A549 (cell line): ENCODE data around the gene ATP2A3. TPM values are rescaled to one million over a fixed set of nuclear protein-coding genes. Genes with fewer than 3 reads are reported as not detected.

Experiments
- ATAC-seq, 2 experiments: fragments of 200-7000 bp in 1 of 2; fragments of >200 bp in 1 of 2; cut with Nextera tagmentation in 1 of 2; cut with Tn5 transposase in 1 of 2; 3 replicates each; pipeline versions ENCODE4 v1.8.0 to v1.9.1; 2018 to 2020; ENCODE audit warnings: mild to moderate bottlenecking in 1 of 2, moderate library complexity in 1 of 2
- CTCF ChIA-PET: fragments of 300-600 bp; sonication (Branson Sonifier 250); formaldehyde crosslinking; extraction: SDS; loops from one replicate; lab custom pipeline; 2021; ENCODE audit warnings: antibody characterized with exemption, inconsistent platforms; lab: Yijun Ruan, JAX
- POLR2A ChIA-PET: fragments of 350-600 bp; formaldehyde crosslinking; extraction: SDS; loops from one replicate; lab custom pipeline; 2021; ENCODE audit warnings: antibody characterized with exemption, inconsistent platforms; lab: Yijun Ruan, JAX
- DNase-seq, 2 experiments: peaks; one replicate each; pipeline versions ENCODE4 v3.0.0 to v3.0.0-alpha.2; 2011 to 2016; ENCODE audit warnings: low read depth in 1 of 2, low spot score in 1 of 2
- FAIRE-seq: peaks from 2 replicates; lab custom pipeline; 2011; peaks lifted over from hg19 to GRCh38; lab: Jason Lieb, UNC
- H3K27ac ChIP-seq, 2 experiments: fragments of >200 bp; sonication (Bioruptor Twin); formaldehyde crosslinking; 3 replicates each; pipeline ENCODE4 v1.5.1; 2016 to 2017
- H3K4me1 ChIP-seq: fragments of >200 bp; sonication (Bioruptor Twin); formaldehyde crosslinking; 3 replicates; pipeline ENCODE4 v1.6.1; 2016
- H3K4me2 ChIP-seq: fragments of >200 bp; sonication (Bioruptor Twin); formaldehyde crosslinking; 3 replicates; pipeline ENCODE4 v1.6.1; 2016
- H3K4me3 ChIP-seq: fragments of >200 bp; sonication (Bioruptor Twin); formaldehyde crosslinking; 3 replicates; pipeline ENCODE4 v1.5.1; 2016
- H3K9me3 ChIP-seq: fragments of >200 bp; sonication (Bioruptor Twin); formaldehyde crosslinking; 3 replicates; pipeline ENCODE4 v1.6.1; 2016
- BCL3 ChIP-seq: fragments of >200 bp; sonication (Bioruptor Twin); formaldehyde crosslinking; IDR thresholded peaks from 3 replicates; pipeline ENCODE4 v1.6.1; 2016
- EHF ChIP-seq: fragments of 250-450 bp; sonication (Bioruptor Pico); IDR thresholded peaks from 2 replicates; pipeline ENCODE4 v1.5.0; 2020; ENCODE audit warnings: mild to moderate bottlenecking
- EHMT2 ChIP-seq: fragments of 200-600 bp; sonication (generic); IDR thresholded peaks from 2 replicates; pipeline ENCODE4 v1.6.1; 2016; ENCODE audit warnings: antibody characterized with exemption, low read depth, mild to moderate bottlenecking, moderate library complexity
- ESRRA ChIP-seq: fragments of 150-350 bp; IDR thresholded peaks from 2 replicates; pipeline ENCODE4 v1.6.1; 2014; ENCODE audit warnings: mild to moderate bottlenecking, low read length, borderline replicate concordance
- FOSL2 ChIP-seq, 2 experiments: fragments of 450-650 bp in 1 of 2; fragments of >200 bp in 1 of 2; sonication (Bioruptor Twin) in 1 of 2; formaldehyde crosslinking; IDR thresholded peaks; 2 replicates each; pipeline versions ENCODE4 v1.5.0 to v1.6.1; 2016 to 2020; ENCODE audit warnings: mild to moderate bottlenecking in 1 of 2, moderate library complexity in 1 of 2
- HEYL ChIP-seq: fragments of 250-450 bp; sonication (Bioruptor Pico); IDR thresholded peaks from 2 replicates; pipeline ENCODE4 v1.8.0; 2021; ENCODE audit warnings: mild to moderate bottlenecking, moderate library complexity
- JUNB ChIP-seq: fragments of >200 bp; sonication (Bioruptor Twin); formaldehyde crosslinking; IDR thresholded peaks from 2 replicates; pipeline ENCODE4 v1.6.1; 2016
- KDM5A ChIP-seq: fragments of 200-600 bp; sonication (generic); IDR thresholded peaks from 2 replicates; pipeline ENCODE4 v1.6.1; 2016; ENCODE audit warnings: antibody characterized with exemption, mild to moderate bottlenecking
- NFE2L2 ChIP-seq: fragments of 150-350 bp; conservative IDR thresholded peaks from 2 replicates; pipeline ENCODE4 v1.6.1; 2014; ENCODE audit warnings: low read length
- RCOR1 ChIP-seq: fragments of 150-350 bp; IDR thresholded peaks from 2 replicates; pipeline ENCODE4 v1.6.1; 2014; ENCODE audit warnings: antibody characterized with exemption, low read length, low read depth
- TFCP2L1 ChIP-seq: fragments of 250-450 bp; sonication (Bioruptor Pico); IDR thresholded peaks from 2 replicates; pipeline ENCODE4 v1.5.0; 2021; ENCODE audit warnings: mild to moderate bottlenecking
- ZC3H11A ChIP-seq: fragments of 450-650 bp; IDR thresholded peaks from 2 replicates; pipeline ENCODE4 v1.6.1; 2014; ENCODE audit warnings: antibody characterized with exemption, mild to moderate bottlenecking
- ZFP36 ChIP-seq: fragments of 450-650 bp; IDR thresholded peaks from 2 replicates; pipeline ENCODE4 v1.6.1; 2014; ENCODE audit warnings: borderline replicate concordance; ENCODE audit not compliant: partially characterized antibody
- ZNF302 ChIP-seq: fragments of 250-450 bp; sonication (Bioruptor Pico); IDR thresholded peaks from 2 replicates; pipeline ENCODE4 v1.9.0; 2021; ENCODE audit warnings: inconsistent platforms, mild to moderate bottlenecking, moderate library complexity
- WGBS: methylation state at CpG from one replicate; pipeline ENCODE4 v1.1.6; 2017; ENCODE audit errors: missing lambda C conversion rate; 5-methylcytosine and 5-hydroxymethylcytosine counted together
- polyA plus RNA-seq, 4 experiments: library from polyadenylated mRNA; depleted of rRNA in 3 of 4; stranded (reverse); fragments of >200 nt; fragmentation: RNase III in 1 of 4; extraction: RNeasy Plus Mini Kit Qiagen cat#74134 plus additional on column Dnase treatment in 1 of 4; gene quantifications; 2 replicates in 3 of 4; 3 replicates in 1 of 4; pipeline ENCODE4 v1.2.3, GENCODE V29; 2011 to 2017
- TF ChIP-seq, protein P1 (sequence below): fragments of 150-350 bp; IDR thresholded peaks from 2 replicates; pipeline ENCODE4 v1.6.1; 2014; ENCODE audit warnings: low read depth, mild to moderate bottlenecking, low read length
- TF ChIP-seq, protein P2 (sequence below): fragments of >200 bp; sonication (Bioruptor Twin); formaldehyde crosslinking; IDR thresholded peaks from 3 replicates; pipeline ENCODE4 v1.5.1; 2016
- TF ChIP-seq, protein P3 (sequence below): fragments of 450-650 bp; IDR thresholded peaks from 2 replicates; pipeline ENCODE4 v1.6.1; 2014; ENCODE audit warnings: antibody characterized with exemption
- TF ChIP-seq, protein P4 (sequence below): IDR thresholded peaks from 2 replicates; pipeline ENCODE4 v1.6.1; 2012

ATP2A3 gene
- polyA plus RNA-seq, 2 of the 4 experiments (the other 2 are of a cell fraction): 3.1 to 5.5 TPM

DNA sequence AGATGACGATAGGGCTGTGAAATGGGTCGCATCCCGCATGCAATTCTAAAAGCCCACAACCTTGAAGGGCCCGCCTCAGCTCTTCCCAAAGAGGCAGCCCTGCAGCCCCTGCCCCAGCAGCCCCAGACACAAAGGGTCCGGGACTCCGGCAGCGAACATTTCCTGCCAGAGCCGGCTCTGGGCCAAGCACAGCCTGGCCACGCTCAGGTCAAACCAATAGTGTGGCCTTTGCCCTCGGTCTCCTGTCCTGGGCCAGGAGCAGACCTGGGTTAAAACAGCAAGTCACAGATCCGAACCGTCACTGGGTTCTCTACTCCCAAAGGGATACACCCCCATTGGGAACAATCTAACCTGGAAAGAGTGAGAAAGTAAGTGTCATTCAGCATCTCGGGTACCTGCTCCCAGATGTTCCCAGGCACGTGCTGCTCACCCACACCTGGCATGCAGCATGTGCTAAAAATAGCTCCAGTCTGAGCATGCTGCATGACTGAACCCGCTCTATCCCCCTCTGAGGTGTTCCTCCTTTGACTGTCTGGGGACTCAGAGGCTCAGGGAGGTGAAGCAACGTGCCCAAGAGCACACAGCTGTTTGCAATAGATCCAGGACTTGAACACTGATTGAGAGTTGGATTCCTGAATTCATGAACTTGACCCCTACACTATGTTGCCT is 22.2 kb upstream of the ATP2A3 start:
- TF ChIP-seq FOSL2 (IDR thresholded peaks at IDR 0.05) (no peak), FOSL2 (CRISPR knock-in tag; IDR thresholded peaks at IDR 0.05) (no peak), HEYL (CRISPR knock-in tag) (no peak)
- Histone ChIP-seq H3K9me3 (no peaks in the 10 kb centered on the region), H3K4me3 (no peak overlapping the region), H3K4me2 (no peak overlapping the region), H3K4me1 (0 out of 3 replicates have a peak, but pooled peaks cover 4% of the 10 kb centered on the region), H3K27ac (no peak overlapping the region)
- DNase-seq: no peak
- ChIA-PET CTCF (interaction anchor here (0.6 to 3.0 kb wide), 8 partner anchors 13 to 123 kb away, joined by 3 to 8 read pairs (median 5); no protein-coding TSS in a partner anchor), POLR2A (interaction anchor here (0.6 kb wide), 1 partner anchor 38 kb away, joined by 5 read pairs; no protein-coding TSS in a partner anchor)
- ATAC-seq: peak in 1 of 2 experiments; percentile 16; a peak in 2 of 6 replicates
- WGBS: 63% methylated on average over 16 of the region's 16 CpGs
- FAIRE-seq: no peak

DNA sequence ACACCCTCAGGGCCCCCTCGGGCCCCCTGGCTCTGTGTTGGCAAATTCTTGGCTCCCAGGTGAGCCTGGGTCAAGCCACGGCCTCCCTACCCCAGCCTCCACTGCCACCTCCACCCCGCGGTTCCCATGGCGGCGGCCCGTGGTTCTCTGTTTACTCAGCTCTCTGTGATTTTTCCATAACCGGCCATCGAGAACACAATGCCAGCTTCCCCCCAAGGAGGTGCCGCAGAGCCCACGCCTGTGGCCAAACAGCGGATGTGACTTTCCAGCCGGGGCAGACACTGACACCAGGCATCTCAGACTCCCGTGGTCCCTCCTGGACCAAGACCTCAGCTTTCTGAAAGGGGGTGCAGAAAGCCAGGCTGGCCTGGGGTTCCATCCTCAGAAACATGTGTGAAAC is 21.6 kb upstream of the ATP2A3 start:
- CTCF ChIA-PET: interaction anchor here (0.6 to 3.0 kb wide), 6 partner anchors 19 to 122 kb away, joined by 3 to 8 read pairs (median 5); no protein-coding TSS in a partner anchor
- no peak overlapping the region for H3K4me3 ChIP-seq

DNA sequence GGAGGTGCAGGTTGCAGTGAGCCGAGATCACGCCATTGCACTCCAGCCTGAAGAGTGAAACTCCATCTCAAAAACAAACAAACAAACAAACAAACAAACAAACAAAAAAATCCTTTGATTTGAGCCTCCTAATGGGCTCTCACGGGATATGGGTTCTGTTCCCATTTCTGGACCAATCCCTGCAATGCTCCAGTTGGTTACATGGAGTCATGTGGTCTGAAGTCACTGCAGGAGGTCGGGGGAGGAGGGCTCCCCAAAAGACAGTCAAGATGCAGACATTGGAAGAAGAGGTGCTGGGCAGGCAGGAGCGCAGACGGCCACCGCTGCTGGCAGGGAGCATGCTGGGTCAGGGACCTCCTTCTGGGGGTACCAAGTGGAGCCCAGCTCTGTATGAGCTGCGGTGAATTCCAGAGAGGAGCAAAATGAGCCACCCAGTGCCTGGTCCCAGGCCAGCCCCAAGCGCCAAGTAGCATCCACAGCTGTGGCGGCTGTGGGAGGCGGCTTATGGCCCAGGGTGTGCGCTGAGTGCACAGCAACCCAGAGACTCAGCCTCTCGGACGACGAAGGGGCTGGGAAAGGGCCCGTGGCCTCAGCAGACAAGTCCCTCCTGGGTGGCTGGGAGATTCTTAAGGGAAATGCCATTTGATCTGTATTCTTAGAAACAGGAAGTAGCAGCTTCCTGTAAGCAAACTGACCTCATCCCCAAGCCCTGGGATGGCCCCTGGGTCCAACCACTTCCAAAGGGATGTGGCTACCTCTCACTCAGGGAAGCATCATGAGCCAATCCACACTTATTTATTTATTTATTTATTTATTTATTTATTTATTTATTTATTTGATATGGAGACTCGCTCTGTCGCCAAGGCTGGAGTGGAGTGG is 19.6 kb upstream of the ATP2A3 start:
- WGBS: 86% methylated on average over 18 of the region's 18 CpGs
- TF ChIP-seq ZC3H11A (peak; percentile 98), RCOR1 (no peak)
- H3K9me3 ChIP-seq: no peaks in the 10 kb centered on the region
- H3K27ac ChIP-seq: no peak overlapping the region
- no peak for ATAC-seq
- DNase-seq: peak in 1 of 2 experiments; percentile 48
- CTCF ChIA-PET: interaction anchor here (0.8 to 1.6 kb wide), 2 partner anchors 70 to 79 kb away, joined by 3 to 10 read pairs; no protein-coding TSS in a partner anchor
- POLR2A ChIA-PET: no interaction called here
- 0 out of 3 replicates have a peak, but pooled peaks cover 4% of the 10 kb centered on the region for H3K4me1 ChIP-seq
- H3K4me3 ChIP-seq: no peak overlapping the region
- FAIRE-seq: no peak
- H3K4me2 ChIP-seq: no peak overlapping the region

More for the DNA sequence above, 21.6 kb upstream of the ATP2A3 start:
- no peak for FAIRE-seq
- POLR2A ChIA-PET: no interaction called here
- no peak overlapping the region for H3K27ac ChIP-seq
- no peaks in the 10 kb centered on the region for H3K9me3 ChIP-seq
- WGBS: 47% methylated on average over 14 of the region's 14 CpGs
- TF ChIP-seq, protein P1, sequence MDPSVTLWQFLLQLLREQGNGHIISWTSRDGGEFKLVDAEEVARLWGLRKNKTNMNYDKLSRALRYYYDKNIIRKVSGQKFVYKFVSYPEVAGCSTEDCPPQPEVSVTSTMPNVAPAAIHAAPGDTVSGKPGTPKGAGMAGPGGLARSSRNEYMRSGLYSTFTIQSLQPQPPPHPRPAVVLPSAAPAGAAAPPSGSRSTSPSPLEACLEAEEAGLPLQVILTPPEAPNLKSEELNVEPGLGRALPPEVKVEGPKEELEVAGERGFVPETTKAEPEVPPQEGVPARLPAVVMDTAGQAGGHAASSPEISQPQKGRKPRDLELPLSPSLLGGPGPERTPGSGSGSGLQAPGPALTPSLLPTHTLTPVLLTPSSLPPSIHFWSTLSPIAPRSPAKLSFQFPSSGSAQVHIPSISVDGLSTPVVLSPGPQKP: no peak
- TF ChIP-seq, all 56 proteins: peak for 0
- H3K4me1 ChIP-seq: 0 out of 3 replicates have a peak, but pooled peaks cover 4% of the 10 kb centered on the region
- H3K4me2 ChIP-seq: no peak overlapping the region
- no peak for DNase-seq
- ATAC-seq: no peak; a peak in 1 of 6 replicates

DNA sequence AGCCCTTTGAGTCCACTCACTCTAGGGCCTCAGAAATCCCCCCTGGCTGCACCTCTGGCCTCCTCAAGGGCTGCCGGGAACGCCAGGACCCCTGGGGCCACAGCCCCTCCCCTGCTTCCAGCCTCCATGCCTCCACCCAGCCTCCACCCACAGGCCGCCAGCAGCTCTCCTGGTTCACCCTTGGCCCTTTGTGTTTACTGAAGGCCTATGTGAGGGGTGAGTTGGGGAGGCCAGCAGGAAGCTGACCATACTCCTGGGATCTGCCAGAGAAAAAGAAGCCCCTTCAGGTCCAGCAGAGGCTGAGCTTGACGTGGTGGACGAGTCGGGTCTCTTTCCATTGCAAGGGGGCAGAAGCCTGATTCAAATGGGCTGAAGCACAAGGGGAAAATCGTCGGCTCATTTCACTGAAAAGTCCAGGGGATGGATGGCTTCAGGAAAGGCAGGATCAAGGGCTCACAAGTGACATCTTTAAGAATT is 18.3 kb upstream of the ATP2A3 start:
- H3K9me3 ChIP-seq: no peaks in the 10 kb centered on the region
- WGBS: 68% methylated on average over 8 of the region's 8 CpGs
- no peak overlapping the region for H3K4me3 ChIP-seq
- no peak overlapping the region for H3K4me2 ChIP-seq
- FAIRE-seq: no peak
- 0 out of 3 replicates have a peak, but pooled peaks cover 4% of the 10 kb centered on the region for H3K4me1 ChIP-seq
- 0 out of 6 replicates have a peak, but pooled peaks of 1 of the 2 experiments have one; percentile 5 for ATAC-seq
- DNase-seq: no peak
- POLR2A ChIA-PET: no interaction called here
- no peak overlapping the region for H3K27ac ChIP-seq
- CTCF ChIA-PET: interaction anchor here (0.6 to 1.9 kb wide), 6 partner anchors 10 to 136 kb away, joined by 3 to 10 read pairs (median 4); partner anchors contain the start of gene NCBP3
- TF ChIP-seq RCOR1 (no peak), ZNF302 (CRISPR knock-in tag) (no peak), TFCP2L1 (CRISPR knock-in tag) (no peak), EHF (CRISPR knock-in tag) (no peak), JUNB (no peak), NFE2L2 (no peak), ESRRA (no peak), FOSL2 (IDR thresholded peaks at IDR 0.05) (no peak), FOSL2 (CRISPR knock-in tag; IDR thresholded peaks at IDR 0.05) (no peak), EHMT2 (no peak), ZFP36 (no peak), BCL3 (no peak), KDM5A (no peak)
- TF ChIP-seq, protein P2, sequence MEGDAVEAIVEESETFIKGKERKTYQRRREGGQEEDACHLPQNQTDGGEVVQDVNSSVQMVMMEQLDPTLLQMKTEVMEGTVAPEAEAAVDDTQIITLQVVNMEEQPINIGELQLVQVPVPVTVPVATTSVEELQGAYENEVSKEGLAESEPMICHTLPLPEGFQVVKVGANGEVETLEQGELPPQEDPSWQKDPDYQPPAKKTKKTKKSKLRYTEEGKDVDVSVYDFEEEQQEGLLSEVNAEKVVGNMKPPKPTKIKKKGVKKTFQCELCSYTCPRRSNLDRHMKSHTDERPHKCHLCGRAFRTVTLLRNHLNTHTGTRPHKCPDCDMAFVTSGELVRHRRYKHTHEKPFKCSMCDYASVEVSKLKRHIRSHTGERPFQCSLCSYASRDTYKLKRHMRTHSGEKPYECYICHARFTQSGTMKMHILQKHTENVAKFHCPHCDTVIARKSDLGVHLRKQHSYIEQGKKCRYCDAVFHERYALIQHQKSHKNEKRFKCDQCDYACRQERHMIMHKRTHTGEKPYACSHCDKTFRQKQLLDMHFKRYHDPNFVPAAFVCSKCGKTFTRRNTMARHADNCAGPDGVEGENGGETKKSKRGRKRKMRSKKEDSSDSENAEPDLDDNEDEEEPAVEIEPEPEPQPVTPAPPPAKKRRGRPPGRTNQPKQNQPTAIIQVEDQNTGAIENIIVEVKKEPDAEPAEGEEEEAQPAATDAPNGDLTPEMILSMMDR: no peak
- TF ChIP-seq, protein P3, sequence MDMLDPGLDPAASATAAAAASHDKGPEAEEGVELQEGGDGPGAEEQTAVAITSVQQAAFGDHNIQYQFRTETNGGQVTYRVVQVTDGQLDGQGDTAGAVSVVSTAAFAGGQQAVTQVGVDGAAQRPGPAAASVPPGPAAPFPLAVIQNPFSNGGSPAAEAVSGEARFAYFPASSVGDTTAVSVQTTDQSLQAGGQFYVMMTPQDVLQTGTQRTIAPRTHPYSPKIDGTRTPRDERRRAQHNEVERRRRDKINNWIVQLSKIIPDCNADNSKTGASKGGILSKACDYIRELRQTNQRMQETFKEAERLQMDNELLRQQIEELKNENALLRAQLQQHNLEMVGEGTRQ: no peak
- TF ChIP-seq, protein P4, sequence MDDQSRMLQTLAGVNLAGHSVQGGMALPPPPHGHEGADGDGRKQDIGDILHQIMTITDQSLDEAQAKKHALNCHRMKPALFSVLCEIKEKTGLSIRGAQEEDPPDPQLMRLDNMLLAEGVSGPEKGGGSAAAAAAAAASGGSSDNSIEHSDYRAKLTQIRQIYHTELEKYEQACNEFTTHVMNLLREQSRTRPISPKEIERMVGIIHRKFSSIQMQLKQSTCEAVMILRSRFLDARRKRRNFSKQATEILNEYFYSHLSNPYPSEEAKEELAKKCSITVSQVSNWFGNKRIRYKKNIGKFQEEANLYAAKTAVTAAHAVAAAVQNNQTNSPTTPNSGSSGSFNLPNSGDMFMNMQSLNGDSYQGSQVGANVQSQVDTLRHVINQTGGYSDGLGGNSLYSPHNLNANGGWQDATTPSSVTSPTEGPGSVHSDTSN: no peak
